ENCODE measurements around the gene KLHL15. TPM values are rescaled to one million over a fixed set of nuclear protein-coding genes. Genes with fewer than 3 reads are reported as not detected.

KLHL15 gene
- total RNA-seq, 4 donors from 2014 or later: 0.60 to 6.7 (median 5.3) TPM

DNA sequence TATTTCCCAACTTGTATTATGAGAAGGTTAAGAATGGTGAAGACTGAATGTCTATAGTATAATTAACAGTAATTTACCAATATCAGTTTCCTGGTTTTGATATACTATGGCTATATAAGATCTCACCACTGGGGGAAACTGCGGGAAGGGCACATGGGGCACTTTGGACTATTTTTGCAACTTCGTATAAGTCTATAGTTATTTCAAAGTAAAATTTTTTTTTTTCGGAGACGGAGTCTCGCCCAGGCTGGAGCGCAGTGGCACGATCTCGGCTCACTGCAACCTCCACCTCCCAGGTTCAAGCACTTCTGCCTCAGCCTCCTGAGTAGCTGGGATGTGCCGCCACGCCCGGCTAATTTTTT lies 73.1 kb downstream of the KLHL15 start:
- H3K4me3 ChIP-seq: no peak overlapping the region
- no peaks in the 10 kb centered on the region for H3K4me1 ChIP-seq
- H3K27ac ChIP-seq: no peak overlapping the region
- intact Hi-C loops (cut with DNase I; ENCODE audit: low total_unique reads): no loop called here
- in situ Hi-C loops (cut with MboI; ENCODE audit: low pct_ligation_motif_present in 1 of 4, low pct_unique_long_range_greater_than_20kb in 1 of 4, low sequenced_read_pairs in 3 of 4): no loop called here
- no peak for DNase-seq
- TF ChIP-seq, protein P1, sequence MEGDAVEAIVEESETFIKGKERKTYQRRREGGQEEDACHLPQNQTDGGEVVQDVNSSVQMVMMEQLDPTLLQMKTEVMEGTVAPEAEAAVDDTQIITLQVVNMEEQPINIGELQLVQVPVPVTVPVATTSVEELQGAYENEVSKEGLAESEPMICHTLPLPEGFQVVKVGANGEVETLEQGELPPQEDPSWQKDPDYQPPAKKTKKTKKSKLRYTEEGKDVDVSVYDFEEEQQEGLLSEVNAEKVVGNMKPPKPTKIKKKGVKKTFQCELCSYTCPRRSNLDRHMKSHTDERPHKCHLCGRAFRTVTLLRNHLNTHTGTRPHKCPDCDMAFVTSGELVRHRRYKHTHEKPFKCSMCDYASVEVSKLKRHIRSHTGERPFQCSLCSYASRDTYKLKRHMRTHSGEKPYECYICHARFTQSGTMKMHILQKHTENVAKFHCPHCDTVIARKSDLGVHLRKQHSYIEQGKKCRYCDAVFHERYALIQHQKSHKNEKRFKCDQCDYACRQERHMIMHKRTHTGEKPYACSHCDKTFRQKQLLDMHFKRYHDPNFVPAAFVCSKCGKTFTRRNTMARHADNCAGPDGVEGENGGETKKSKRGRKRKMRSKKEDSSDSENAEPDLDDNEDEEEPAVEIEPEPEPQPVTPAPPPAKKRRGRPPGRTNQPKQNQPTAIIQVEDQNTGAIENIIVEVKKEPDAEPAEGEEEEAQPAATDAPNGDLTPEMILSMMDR (IDR thresholded peaks at IDR 0.05): peak in 1 of 5 experiments; percentile 9
- no peak for TF ChIP-seq POLR2A (IDR thresholded peaks at IDR 0.05)
- H3K36me3 ChIP-seq: no peaks in the 10 kb centered on the region
- no peaks in the 10 kb centered on the region for H3K27me3 ChIP-seq
- H3K9me3 ChIP-seq: no peaks in the 10 kb centered on the region
- WGBS, 2 donors (ENCODE audit: low coverage in 1 of 2): 70% methylated on average over 11 of the region's 11 CpGs; no CpG with 5 or more reads in 1 of the 2 donors

DNA sequence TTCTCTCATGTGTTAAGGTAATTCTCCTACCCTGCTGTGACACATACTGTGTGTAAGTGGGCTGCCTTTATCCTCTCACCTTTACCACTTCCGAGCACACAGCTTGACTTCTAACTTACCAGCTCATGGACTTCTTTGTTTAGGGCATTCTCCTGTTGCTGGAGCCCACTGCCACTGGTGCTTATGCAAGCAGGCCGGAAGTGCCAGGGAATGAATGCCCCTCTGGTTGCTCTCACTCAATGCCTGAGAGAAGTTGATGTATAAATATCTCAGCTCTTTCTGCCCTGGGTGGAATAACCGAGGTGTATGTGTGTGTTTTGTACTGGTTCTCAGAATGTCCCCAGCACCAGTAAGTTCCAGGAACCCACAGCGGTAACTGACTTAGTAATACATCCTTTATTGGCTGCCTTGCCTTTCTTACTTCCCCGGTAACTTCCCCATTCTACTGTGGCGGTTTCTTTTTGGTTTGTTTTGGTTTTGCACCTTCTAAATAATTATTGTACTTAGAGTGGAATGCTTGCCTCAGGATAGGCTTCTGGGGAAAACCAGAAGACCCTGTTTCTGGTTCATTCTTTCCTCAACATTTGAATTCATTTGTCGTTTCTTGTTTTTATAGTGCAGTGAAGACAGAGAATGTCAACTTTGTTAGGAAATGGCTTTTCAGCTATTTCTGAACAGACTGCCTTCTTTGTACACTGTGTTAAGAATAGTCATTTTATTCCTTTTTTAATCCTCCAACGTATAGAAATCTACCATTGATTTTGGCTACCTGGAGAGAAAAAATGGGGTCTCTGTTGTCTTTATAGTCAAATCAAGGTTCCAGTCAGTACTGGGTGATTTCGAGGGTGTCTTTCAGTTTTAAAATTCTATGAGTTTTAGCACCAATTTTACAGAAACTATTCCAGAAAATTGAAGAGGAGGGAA lies 73.7 kb downstream of the KLHL15 start:
- whole genome bisulfite sequencing, 2 donors (ENCODE audit: low coverage in 1 of 2): 33% methylated on average over 9 of the region's 9 CpGs; no CpG with 5 or more reads in 1 of the 2 donors
- no peak for DNase-seq
- H3K9me3 ChIP-seq: no peaks in the 10 kb centered on the region
- no peak overlapping the region for H3K4me3 ChIP-seq
- in situ Hi-C loops (cut with MboI; ENCODE audit: low pct_ligation_motif_present in 1 of 4, low pct_unique_long_range_greater_than_20kb in 1 of 4, low sequenced_read_pairs in 3 of 4): no loop called here
- TF ChIP-seq, protein P1 (IDR thresholded peaks at IDR 0.05): no peak
- TF ChIP-seq POLR2AphosphoS5 (IDR thresholded peaks at IDR 0.05) (no peak), EP300 (IDR thresholded peaks at IDR 0.05; ENCODE audit: low read depth) (no peak), POLR2A (IDR thresholded peaks at IDR 0.05) (no peak)
- H3K27me3 ChIP-seq: no peaks in the 10 kb centered on the region
- intact Hi-C loops (cut with DNase I; ENCODE audit: low total_unique reads): no loop called here
- peak overlapping the region in 1 of 4 donors; percentile 16 for H3K27ac ChIP-seq
- no peaks in the 10 kb centered on the region for H3K4me1 ChIP-seq
- no peaks in the 10 kb centered on the region for H3K36me3 ChIP-seq

DNA sequence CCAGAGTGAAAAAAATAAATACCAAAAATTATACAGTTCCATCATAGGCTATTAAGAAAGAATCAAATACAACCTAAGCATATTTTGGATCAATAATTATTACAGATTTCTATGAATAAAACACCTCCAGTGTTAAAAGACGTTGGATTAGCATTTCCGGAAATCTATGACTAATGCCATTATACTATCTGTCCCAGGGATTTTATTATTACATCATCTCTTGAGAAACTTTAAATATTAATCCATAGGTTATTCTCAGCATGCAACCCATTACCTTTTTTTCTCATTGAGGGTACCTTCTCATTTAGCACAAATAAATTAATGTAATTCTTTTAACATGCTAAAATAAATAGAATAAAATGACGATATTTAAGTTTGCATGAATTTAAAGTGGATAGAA lies 74.6 kb downstream of the KLHL15 start:
- WGBS, 2 donors (ENCODE audit: low coverage in 1 of 2): 71% methylated on average over 3 of the region's 3 CpGs
- DNase-seq: no peak
- Histone ChIP-seq H3K27ac (no peak overlapping the region), H3K36me3 (no peaks in the 10 kb centered on the region), H3K4me3 (no peak overlapping the region), H3K4me1 (no peaks in the 10 kb centered on the region), H3K27me3 (no peaks in the 10 kb centered on the region), H3K9me3 (no peaks in the 10 kb centered on the region)
- intact Hi-C loops (cut with DNase I; ENCODE audit: low total_unique reads): no loop called here
- TF ChIP-seq, protein P1 (IDR thresholded peaks at IDR 0.05): no peak
- TF ChIP-seq POLR2A (IDR thresholded peaks at IDR 0.05) (no peak), EP300 (IDR thresholded peaks at IDR 0.05; ENCODE audit: low read depth) (no peak), POLR2AphosphoS5 (IDR thresholded peaks at IDR 0.05) (no peak)
- in situ Hi-C loops (cut with MboI; ENCODE audit: low pct_ligation_motif_present in 1 of 4, low pct_unique_long_range_greater_than_20kb in 1 of 4, low sequenced_read_pairs in 3 of 4): no loop called here

DNA sequence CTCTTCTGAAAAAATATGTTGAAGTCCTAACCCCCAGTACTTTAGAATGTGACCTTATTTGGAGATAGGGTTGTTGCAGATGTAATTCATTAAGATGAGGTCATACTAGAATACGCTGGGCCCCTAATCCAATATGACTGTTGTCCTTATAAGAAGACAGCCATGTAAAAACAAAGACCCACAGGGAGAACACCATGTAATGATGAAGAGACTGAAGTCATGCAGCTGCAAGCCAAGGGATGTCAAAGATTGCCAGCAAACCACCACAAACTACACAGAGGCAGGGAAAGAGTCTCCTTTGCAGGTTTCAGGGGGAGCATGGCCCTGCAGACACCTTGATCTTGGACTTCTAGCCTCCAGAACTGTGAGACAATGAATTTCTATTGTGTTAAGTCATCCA lies 81.8 kb downstream of the KLHL15 start:
- H3K27ac ChIP-seq: no peak overlapping the region
- WGBS, 2 donors (ENCODE audit: low coverage in 1 of 2): 78% methylated on average over 1 of the region's 1 CpG; no CpG with 5 or more reads in 1 of the 2 donors
- intact Hi-C loops (cut with DNase I; ENCODE audit: low total_unique reads): no loop called here

More for the DNA sequence above, 81.8 kb downstream of the KLHL15 start:
- Histone ChIP-seq H3K9me3 (no peaks in the 10 kb centered on the region), H3K36me3 (no peaks in the 10 kb centered on the region), H3K27me3 (no peaks in the 10 kb centered on the region), H3K4me3 (no peak overlapping the region), H3K4me1 (no peaks in the 10 kb centered on the region)
- DNase-seq: no peak
- TF ChIP-seq EP300 (IDR thresholded peaks at IDR 0.05; ENCODE audit: low read depth) (no peak), POLR2AphosphoS5 (IDR thresholded peaks at IDR 0.05) (no peak), POLR2A (IDR thresholded peaks at IDR 0.05) (no peak)
- TF ChIP-seq, protein P1 (IDR thresholded peaks at IDR 0.05): no peak
- in situ Hi-C loops (cut with MboI; ENCODE audit: low pct_ligation_motif_present in 1 of 4, low pct_unique_long_range_greater_than_20kb in 1 of 4, low sequenced_read_pairs in 3 of 4): no loop called here
